ENCODE results near the gene DCAF7. TPM values are rescaled to one million over a fixed set of nuclear protein-coding genes. Genes with fewer than 3 reads are reported as not detected.
A peak's percentile ranks its signal among the peaks of the same experiment; 100 is the strongest.

The DCAF7 gene
- total and polyA plus RNA-seq, 4 donors = 41.9 to 122 (median 80.2) TPM

DNA sequence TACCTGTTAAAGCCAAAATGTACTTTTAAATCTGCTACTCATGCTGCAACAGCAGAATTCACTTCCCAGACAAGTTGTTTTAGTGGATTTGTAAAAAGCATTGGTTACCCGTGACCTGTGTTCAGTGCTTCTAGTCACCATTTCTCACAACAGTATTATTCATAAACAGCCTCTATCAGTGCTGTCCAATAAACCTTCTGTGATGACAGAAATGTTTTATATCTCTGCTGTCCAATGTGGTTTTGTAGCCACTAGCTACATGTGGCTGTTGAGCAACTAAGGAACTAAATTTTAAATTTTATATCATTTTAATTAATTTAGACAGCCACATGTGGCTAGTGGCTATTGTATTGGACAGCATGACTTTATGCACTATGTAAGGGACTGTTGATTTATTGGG, 84.5 kb downstream of the DCAF7 start:
- Histone ChIP-seq H3K36me3 (ENCODE audit: control insufficient read depth, insufficient read depth, low read length) (peaks cover 21% of the 10 kb centered on the region), H3K27me3 (ENCODE audit: control insufficient read depth, insufficient read depth, low read length) (no peaks in the 10 kb centered on the region), H3K4me1 (ENCODE audit: control insufficient read depth, insufficient read depth, low read length) (peaks cover 10% of the 10 kb centered on the region), H3K9me3 (ENCODE audit: control insufficient read depth, insufficient read depth, low read length) (no peaks in the 10 kb centered on the region), H3K4me3 (ENCODE audit: low read depth, low read length) (no peak overlapping the region), H3K27ac (ENCODE audit: low read depth, low read length) (no peak overlapping the region)
- no CpG with 5 or more reads among the region's 1 CpG for WGBS (ENCODE audit: insufficient coverage)
- no peak for DNase-seq (ENCODE audit: low read depth in 4 of 6, low spot score in 6 of 6)

GRCh38 chr17:63635290-63635689, 85.0 kb downstream of the DCAF7 start:
- no CpG with 5 or more reads among the region's 2 CpGs for WGBS (ENCODE audit: insufficient coverage)
- no peak overlapping the region for H3K27ac ChIP-seq (ENCODE audit: low read depth, low read length)
- no peaks in the 10 kb centered on the region for H3K9me3 ChIP-seq (ENCODE audit: control insufficient read depth, insufficient read depth, low read length)
- H3K36me3 ChIP-seq (ENCODE audit: control insufficient read depth, insufficient read depth, low read length) = peaks cover 21% of the 10 kb centered on the region
- DNase-seq (ENCODE audit: low read depth in 4 of 6, low spot score in 6 of 6) = no peak
- no peak overlapping the region for H3K4me3 ChIP-seq (ENCODE audit: low read depth, low read length)
- H3K27me3 ChIP-seq (ENCODE audit: control insufficient read depth, insufficient read depth, low read length) = no peaks in the 10 kb centered on the region
- peaks cover 10% of the 10 kb centered on the region for H3K4me1 ChIP-seq (ENCODE audit: control insufficient read depth, insufficient read depth, low read length)

DNA sequence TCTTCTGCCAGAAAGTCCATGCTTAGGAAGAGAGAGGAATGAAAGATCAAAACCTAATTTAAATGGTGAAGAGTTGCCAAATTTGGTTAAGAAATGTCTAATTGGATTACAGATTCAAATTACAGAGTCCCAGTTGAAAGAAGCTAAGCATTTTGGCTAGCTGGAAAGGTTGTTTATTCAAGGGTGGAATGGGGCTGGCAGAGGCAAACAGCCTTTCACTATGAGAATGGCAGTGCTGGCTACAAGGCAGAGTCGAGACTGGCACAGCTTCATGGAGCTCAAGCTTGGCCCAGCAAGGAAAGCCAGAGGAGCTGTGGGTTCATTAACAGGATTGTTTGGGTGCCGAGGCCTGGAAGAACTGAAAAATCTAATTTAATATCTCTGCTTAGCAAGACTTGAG, 85.5 kb downstream of the DCAF7 start:
- H3K4me1 ChIP-seq (ENCODE audit: control insufficient read depth, insufficient read depth, low read length) = peaks cover 10% of the 10 kb centered on the region
- H3K27ac ChIP-seq (ENCODE audit: low read depth, low read length) = no peak overlapping the region
- peaks cover 21% of the 10 kb centered on the region for H3K36me3 ChIP-seq (ENCODE audit: control insufficient read depth, insufficient read depth, low read length)
- peak in 2 of 6 donors; percentile 28 to 91 for DNase-seq (ENCODE audit: low read depth in 4 of 6, low spot score in 6 of 6)
- no peaks in the 10 kb centered on the region for H3K9me3 ChIP-seq (ENCODE audit: control insufficient read depth, insufficient read depth, low read length)
- H3K4me3 ChIP-seq (ENCODE audit: low read depth, low read length) = no peak overlapping the region
- no peaks in the 10 kb centered on the region for H3K27me3 ChIP-seq (ENCODE audit: control insufficient read depth, insufficient read depth, low read length)
- 56% methylated on average over 1 of the region's 2 CpGs for WGBS (ENCODE audit: insufficient coverage)

DNA sequence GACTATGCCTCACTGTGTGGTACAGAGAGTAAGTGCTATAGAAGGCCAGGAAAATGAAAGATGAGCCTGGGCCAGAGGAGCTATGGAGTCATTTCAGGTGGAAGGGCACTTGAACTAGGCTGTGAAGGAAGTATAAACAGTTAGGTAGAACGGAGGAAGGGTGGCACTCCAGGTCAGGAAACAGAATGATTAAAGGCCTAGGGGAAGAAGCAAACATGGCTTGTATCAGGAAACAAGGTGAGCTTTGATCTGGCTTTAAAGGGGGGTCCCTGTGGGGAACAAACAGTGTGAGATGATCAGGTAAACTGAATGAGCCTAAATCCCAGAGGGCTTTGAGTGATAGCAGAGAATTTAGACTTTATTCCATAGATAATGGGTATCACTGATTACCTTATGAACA, 88.8 kb downstream of the DCAF7 start:
- Histone ChIP-seq H3K27me3 (ENCODE audit: control insufficient read depth, insufficient read depth, low read length) (no peaks in the 10 kb centered on the region), H3K9me3 (ENCODE audit: control insufficient read depth, insufficient read depth, low read length) (no peaks in the 10 kb centered on the region), H3K36me3 (ENCODE audit: control insufficient read depth, insufficient read depth, low read length) (peaks cover 21% of the 10 kb centered on the region), H3K4me1 (ENCODE audit: control insufficient read depth, insufficient read depth, low read length) (peaks cover 10% of the 10 kb centered on the region), H3K27ac (ENCODE audit: low read depth, low read length) (no peak overlapping the region), H3K4me3 (ENCODE audit: low read depth, low read length) (no peak overlapping the region)
- WGBS (ENCODE audit: insufficient coverage) = 56% methylated on average over 1 of the region's 1 CpG
- DNase-seq (ENCODE audit: low read depth in 4 of 6, low spot score in 6 of 6) = no peak

GRCh38 chr17:63640038-63640437, 89.8 kb downstream of the DCAF7 start:
- Histone ChIP-seq H3K27me3 (ENCODE audit: control insufficient read depth, insufficient read depth, low read length) (no peaks in the 10 kb centered on the region), H3K36me3 (ENCODE audit: control insufficient read depth, insufficient read depth, low read length) (peaks cover 24% of the 10 kb centered on the region), H3K4me3 (ENCODE audit: low read depth, low read length) (no peak overlapping the region), H3K27ac (ENCODE audit: low read depth, low read length) (no peak overlapping the region), H3K9me3 (ENCODE audit: control insufficient read depth, insufficient read depth, low read length) (no peaks in the 10 kb centered on the region), H3K4me1 (ENCODE audit: control insufficient read depth, insufficient read depth, low read length) (peaks cover 10% of the 10 kb centered on the region)
- 100% methylated on average over 3 of the region's 4 CpGs for WGBS (ENCODE audit: insufficient coverage)
- DNase-seq (ENCODE audit: low read depth in 4 of 6, low spot score in 6 of 6) = no peak

- Histone ChIP-seq H3K27ac (ENCODE audit: low read depth, low read length) (no peak overlapping the region), H3K9me3 (ENCODE audit: control insufficient read depth, insufficient read depth, low read length) (no peaks in the 10 kb centered on the region), H3K4me1 (ENCODE audit: control insufficient read depth, insufficient read depth, low read length) (no peaks in the 10 kb centered on the region), H3K27me3 (ENCODE audit: control insufficient read depth, insufficient read depth, low read length) (no peaks in the 10 kb centered on the region), H3K4me3 (ENCODE audit: low read depth, low read length) (no peak overlapping the region), H3K36me3 (ENCODE audit: control insufficient read depth, insufficient read depth, low read length) (peaks cover 26% of the 10 kb centered on the region)
- WGBS (ENCODE audit: insufficient coverage) = 83% methylated on average over 1 of the region's 4 CpGs
- no peak for DNase-seq (ENCODE audit: low read depth in 4 of 6, low spot score in 6 of 6)
These were observed 91.6 kb downstream of the DCAF7 start for GRCh38 chr17:63641692-63642448.

Small RNA genes lying within 50 kb of the gene (small RNA-seq; reads per million reads assigned to genes)
- gene RNU6-288P (ENCODE audit: low replicate concordance) = not detected

Other genes with a start within 250 kb of the DCAF7 start
- gene CYB561, start 104.2 kb upstream of the DCAF7 start, total RNA-seq = 10 to 100 TPM; 25.1 to 28.6 TPM
- gene CYB561, start 104.2 kb upstream of the DCAF7 start, polyA plus RNA-seq (ENCODE audit: insufficient read length in 2 of 2) = 10 to 100 TPM; 41.6 to 44.2 TPM
- 1 to 10 TPM; 6.3 to 8.1 TPM for gene ACE, start 73.4 kb upstream of the DCAF7 start, total RNA-seq
- 10 to 100 TPM; 14.4 to 15.4 TPM for gene ACE, start 73.4 kb upstream of the DCAF7 start, polyA plus RNA-seq (ENCODE audit: insufficient read length in 2 of 2)
- gene KCNH6, start 27.1 kb upstream of the DCAF7 start, total RNA-seq = 1 to 10 TPM in 1 of 2 donors, under 1 TPM in 1; 0.22 to 1.2 TPM
- gene KCNH6, start 27.1 kb upstream of the DCAF7 start, polyA plus RNA-seq (ENCODE audit: insufficient read length in 2 of 2) = 1 to 10 TPM; 1.7 to 2.3 TPM
- 10 to 100 TPM; 10.3 to 11.4 TPM for gene TACO1, start 50.4 kb downstream of the DCAF7 start, total RNA-seq
- 10 to 100 TPM; 21.0 to 21.1 TPM for gene TACO1, start 50.4 kb downstream of the DCAF7 start, polyA plus RNA-seq (ENCODE audit: insufficient read length in 2 of 2)
- gene MAP3K3, start 71.9 kb downstream of the DCAF7 start, total RNA-seq = 10 to 100 TPM; 26.9 to 42.6 TPM
- 10 to 100 TPM; 21.9 to 33.1 TPM for gene MAP3K3, start 71.9 kb downstream of the DCAF7 start, polyA plus RNA-seq (ENCODE audit: insufficient read length in 2 of 2)
- gene LIMD2, start 149.6 kb downstream of the DCAF7 start, total RNA-seq = 10 to 100 TPM in 1 of 2 donors, 1 to 10 TPM in 1; 8.8 to 31.7 TPM
- gene LIMD2, start 149.6 kb downstream of the DCAF7 start, polyA plus RNA-seq (ENCODE audit: insufficient read length in 2 of 2) = 10 to 100 TPM; 48.6 to 50.8 TPM
- gene STRADA, start 191.3 kb downstream of the DCAF7 start, total RNA-seq = 10 to 100 TPM; 39.9 to 40.2 TPM
- gene STRADA, start 191.3 kb downstream of the DCAF7 start, polyA plus RNA-seq (ENCODE audit: insufficient read length in 2 of 2) = 100 to 1,000 TPM in 1 of 2 donors, 10 to 100 TPM in 1; 73.2 to 108 TPM
- 10 to 100 TPM; 74.9 to 75.6 TPM for gene CCDC47, start 223.1 kb downstream of the DCAF7 start, total RNA-seq
- gene CCDC47, start 223.1 kb downstream of the DCAF7 start, polyA plus RNA-seq (ENCODE audit: insufficient read length in 2 of 2) = 10 to 100 TPM; 68.9 to 85.7 TPM
- gene DDX42, start 223.7 kb downstream of the DCAF7 start, total RNA-seq = 100 to 1,000 TPM in 1 of 2 donors, 10 to 100 TPM in 1; 90.1 to 101 TPM
- gene DDX42, start 223.7 kb downstream of the DCAF7 start, polyA plus RNA-seq (ENCODE audit: insufficient read length in 2 of 2) = 100 to 1,000 TPM; 113 to 114 TPM

Data from spinal cord (tissue), 10 donors.